MM.1S (cell line): ENCODE measurements around the gene RASGRP1.

Experiments
- DNase-seq: peaks from one replicate; pipeline ENCODE4 v3.0.0-alpha.2; 2015
- H2AFZ ChIP-seq: fragments of 300-600 bp; sonication (generic); 2 replicates; pipeline ENCODE4 v1.6.0; 2016; ENCODE audit warnings: antibody characterized with exemption, low read length
- H3F3A ChIP-seq: fragments of 300-600 bp; sonication (generic); 2 replicates; pipeline ENCODE4 v1.6.1; 2016; ENCODE audit warnings: mild to moderate bottlenecking, antibody characterized with exemption, low read length, moderate library complexity, mixed read lengths; ENCODE audit not compliant: insufficient read depth
- H3K27ac ChIP-seq: fragments of 300-600 bp; sonication (generic); 2 replicates; pipeline ENCODE4 v1.5.1; 2016; ENCODE audit warnings: mild to moderate bottlenecking, low read length
- H3K27me3 ChIP-seq: fragments of 300-600 bp; sonication (generic); replicated peaks from 2 replicates; pipeline ENCODE4 v1.6.0; 2016; ENCODE audit warnings: low read length; ENCODE audit not compliant: insufficient read depth
- H3K36me3 ChIP-seq: fragments of 300-600 bp; sonication (generic); replicated peaks from 2 replicates; pipeline ENCODE4 v1.6.1; 2016; ENCODE audit warnings: mild to moderate bottlenecking, low read length, mixed read lengths; ENCODE audit not compliant: insufficient read depth
- H3K4me1 ChIP-seq: fragments of 300-600 bp; sonication (generic); 2 replicates; pipeline ENCODE4 v1.6.1; 2016; ENCODE audit warnings: low read length, mixed read lengths
- H3K4me2 ChIP-seq: fragments of 300-600 bp; sonication (generic); 2 replicates; pipeline ENCODE4 v1.6.0; 2016; ENCODE audit warnings: low read depth, low read length
- H3K4me3 ChIP-seq: fragments of 300-600 bp; sonication (generic); 2 replicates; pipeline ENCODE4 v1.5.1; 2016; ENCODE audit warnings: low read length, mixed read lengths
- H3K79me2 ChIP-seq: fragments of 300-600 bp; sonication (generic); 2 replicates; pipeline ENCODE4 v1.6.1; 2016; ENCODE audit warnings: mixed run types, low read length, mixed read lengths
- H3K9ac ChIP-seq: fragments of 300-600 bp; sonication (generic); 2 replicates; pipeline ENCODE4 v1.6.1; 2016; ENCODE audit warnings: low read length, mixed read lengths
- H3K9me2 ChIP-seq: fragments of 300-600 bp; sonication (generic); replicated peaks from 2 replicates; pipeline ENCODE4 v1.6.1; 2016; ENCODE audit warnings: mild to moderate bottlenecking, low read length, mixed read lengths; ENCODE audit not compliant: insufficient read depth
- H3K9me3 ChIP-seq: fragments of 300-600 bp; sonication (generic); replicated peaks from 2 replicates; pipeline ENCODE4 v1.6.1; 2016; ENCODE audit warnings: mild to moderate bottlenecking, low read length, mixed read lengths; ENCODE audit not compliant: insufficient read depth
- H4K20me1 ChIP-seq: fragments of 300-600 bp; sonication (generic); 2 replicates; pipeline ENCODE4 v1.6.1; 2016; ENCODE audit warnings: mild to moderate bottlenecking, low read length, moderate library complexity, mixed read lengths; ENCODE audit not compliant: insufficient read depth
- CTCF ChIP-seq: fragments of 300-600 bp; sonication (generic); IDR thresholded peaks from 2 replicates; pipeline ENCODE4 v1.5.1; 2016; ENCODE audit warnings: antibody characterized with exemption, low read length, mixed read lengths
- EZH2 ChIP-seq: fragments of 300-600 bp; sonication (generic); optimal IDR thresholded peaks from 2 replicates; pipeline ENCODE3; 2017; ENCODE audit warnings: low read depth, mild to moderate bottlenecking, antibody characterized with exemption, low read length, mixed read lengths
- EZH2phosphoT487 ChIP-seq: fragments of 300-600 bp; sonication (generic); IDR thresholded peaks from 2 replicates; pipeline ENCODE4 v1.6.1; 2018; ENCODE audit warnings: antibody characterized with exemption, low read length

RASGRP1 gene

GRCh38 chr15:38517312-38517975, 47.2 kb downstream of the RASGRP1 start:
- Histone ChIP-seq H3K9me2 (no peaks in the 10 kb centered on the region), H2AFZ (no peak overlapping the region), H3K9me3 (no peaks in the 10 kb centered on the region), H3K79me2 (no peaks in the 10 kb centered on the region), H4K20me1 (no peaks in the 10 kb centered on the region), H3K4me2 (no peak overlapping the region), H3K27ac (no peak overlapping the region), H3K27me3 (no peaks in the 10 kb centered on the region), H3F3A (no peaks in the 10 kb centered on the region), H3K36me3 (no peaks in the 10 kb centered on the region), H3K4me1 (no peaks in the 10 kb centered on the region), H3K4me3 (no peak overlapping the region), H3K9ac (no peak overlapping the region)
- no peak for DNase-seq
- TF ChIP-seq CTCF: no peak
- TF ChIP-seq EZH2phosphoT487: no peak
- no peak for TF ChIP-seq EZH2

- Histone ChIP-seq H2AFZ (no peak overlapping the region), H3K4me2 (no peak overlapping the region)
These were observed 48.0 kb downstream of the RASGRP1 start for GRCh38 chr15:38516626-38517025.

DNA sequence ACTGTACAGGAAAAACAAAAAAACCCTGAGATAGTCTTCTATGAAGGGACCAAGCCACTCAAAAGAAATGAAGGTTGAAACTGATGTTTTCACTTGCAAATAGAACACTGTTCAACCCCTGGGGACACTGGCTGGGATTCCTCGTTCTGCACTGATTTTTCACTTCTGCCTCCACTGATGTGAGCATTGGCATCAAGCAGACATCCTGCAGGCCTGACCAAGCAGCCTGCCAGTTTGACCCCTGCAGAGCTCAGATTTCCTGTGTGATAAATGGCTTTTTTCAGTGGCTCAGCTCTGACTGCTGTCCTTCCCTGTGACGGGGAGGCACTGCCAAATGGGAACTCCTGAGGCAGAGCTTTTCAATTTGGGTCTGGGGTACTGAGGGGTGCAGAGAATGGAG, 50.0 kb downstream of the RASGRP1 start:
- H3K9me2 ChIP-seq: no peaks in the 10 kb centered on the region
- no peaks in the 10 kb centered on the region for H3K27me3 ChIP-seq
- H3K27ac ChIP-seq: no peak overlapping the region
- no peaks in the 10 kb centered on the region for H3K4me1 ChIP-seq
- no peak overlapping the region for H2AFZ ChIP-seq
- no peaks in the 10 kb centered on the region for H3K9me3 ChIP-seq
- no peaks in the 10 kb centered on the region for H3K36me3 ChIP-seq
- DNase-seq: no peak
- H3F3A ChIP-seq: no peaks in the 10 kb centered on the region
- no peak overlapping the region for H3K4me3 ChIP-seq
- no peak overlapping the region for H3K9ac ChIP-seq
- H4K20me1 ChIP-seq: no peaks in the 10 kb centered on the region
- no peak overlapping the region for H3K4me2 ChIP-seq
- TF ChIP-seq EZH2: no peak
- no peak for TF ChIP-seq CTCF
- no peak for TF ChIP-seq EZH2phosphoT487
- no peaks in the 10 kb centered on the region for H3K79me2 ChIP-seq

More at GRCh38 chr15:38516626-38517025, 48.0 kb downstream of the RASGRP1 start:
- no peak for TF ChIP-seq EZH2phosphoT487
- no peak for TF ChIP-seq EZH2
- TF ChIP-seq CTCF: no peak
- Histone ChIP-seq H3K9me2 (no peaks in the 10 kb centered on the region), H3K36me3 (no peaks in the 10 kb centered on the region), H4K20me1 (no peaks in the 10 kb centered on the region), H3K9me3 (no peaks in the 10 kb centered on the region), H3F3A (no peaks in the 10 kb centered on the region), H3K4me1 (no peaks in the 10 kb centered on the region), H3K27ac (no peak overlapping the region), H3K79me2 (no peaks in the 10 kb centered on the region), H3K27me3 (no peaks in the 10 kb centered on the region), H3K4me3 (no peak overlapping the region), H3K9ac (no peak overlapping the region)
- DNase-seq: no peak
